ENCODE results near the gene LTBP1.

- TF ChIP-seq, protein P1, sequence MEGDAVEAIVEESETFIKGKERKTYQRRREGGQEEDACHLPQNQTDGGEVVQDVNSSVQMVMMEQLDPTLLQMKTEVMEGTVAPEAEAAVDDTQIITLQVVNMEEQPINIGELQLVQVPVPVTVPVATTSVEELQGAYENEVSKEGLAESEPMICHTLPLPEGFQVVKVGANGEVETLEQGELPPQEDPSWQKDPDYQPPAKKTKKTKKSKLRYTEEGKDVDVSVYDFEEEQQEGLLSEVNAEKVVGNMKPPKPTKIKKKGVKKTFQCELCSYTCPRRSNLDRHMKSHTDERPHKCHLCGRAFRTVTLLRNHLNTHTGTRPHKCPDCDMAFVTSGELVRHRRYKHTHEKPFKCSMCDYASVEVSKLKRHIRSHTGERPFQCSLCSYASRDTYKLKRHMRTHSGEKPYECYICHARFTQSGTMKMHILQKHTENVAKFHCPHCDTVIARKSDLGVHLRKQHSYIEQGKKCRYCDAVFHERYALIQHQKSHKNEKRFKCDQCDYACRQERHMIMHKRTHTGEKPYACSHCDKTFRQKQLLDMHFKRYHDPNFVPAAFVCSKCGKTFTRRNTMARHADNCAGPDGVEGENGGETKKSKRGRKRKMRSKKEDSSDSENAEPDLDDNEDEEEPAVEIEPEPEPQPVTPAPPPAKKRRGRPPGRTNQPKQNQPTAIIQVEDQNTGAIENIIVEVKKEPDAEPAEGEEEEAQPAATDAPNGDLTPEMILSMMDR (IDR thresholded peaks at IDR 0.05; ENCODE audit: poor library complexity), result no peak
- TF ChIP-seq EZH2 (IDR thresholded peaks at IDR 0.05; ENCODE audit: borderline replicate concordance) (no peak), EZH2phosphoT487 (IDR thresholded peaks at IDR 0.05; ENCODE audit: low read depth, severe bottlenecking, unreplicated experiment) (no peak)
Observed at GRCh38 chr2:33388996-33389395, 442.2 kb downstream of the LTBP1 start.

All from hepatocyte (in vitro differentiated cells).